ENCODE results near the gene POU2F3. TPM values are rescaled to one million over a fixed set of nuclear protein-coding genes. Genes with fewer than 3 reads are reported as not detected.

The POU2F3 gene
- total and polyA plus RNA-seq, 2 of the 4 experiments (the other 2 are of a cell fraction): under 0.01 to 0.09 TPM

GRCh38 chr11:120216426-120217102, 23.4 kb upstream of the POU2F3 start:
- peak overlapping the region; percentile 41; the same call in 1 of the 2 replicates for H2AK5ac ChIP-seq (ENCODE audit: low read depth, low read length)
- no peak overlapping the region; the same call in 1 of the 2 replicates for H2BK20ac ChIP-seq (ENCODE audit: low read depth, low read length)
- peaks cover 19% of the 10 kb centered on the region for H4K20me1 ChIP-seq (ENCODE audit: insufficient read depth, low read length)
- H3K9ac ChIP-seq (ENCODE audit: low read depth, low read length): no peak overlapping the region
- no peak overlapping the region for H3K4me2 ChIP-seq (ENCODE audit: low read depth, low read length)
- no peak overlapping the region for H3K23ac ChIP-seq (ENCODE audit: low read depth, low read length)
- no peak overlapping the region for H4K8ac ChIP-seq (ENCODE audit: low read depth in 2 of 2, low read length in 2 of 2)
- peak overlapping the region; percentile 10; the same call in 1 of the 2 replicates for H4K91ac ChIP-seq (ENCODE audit: insufficient read depth, low read depth, low read length)
- no peak overlapping the region for H2AK9ac ChIP-seq (replicated peaks; ENCODE audit: low read depth, low read length, poor library complexity)
- H3K79me1 ChIP-seq (ENCODE audit: low read depth in 1 of 2, low read length in 2 of 2): peaks cover 23 to 82% of the 10 kb centered on the region in 2 experiments
- in situ Hi-C loops (cut with MboI; ENCODE audit: low sequenced_read_pairs) (no loop called here), dilution Hi-C loops (cut with HindIII; ENCODE audit: low sequenced_read_pairs, unreplicated experiment) (no loop called here), intact Hi-C loops (cut with micrococcal nuclease) (no loop called here)
- H2AFZ ChIP-seq (replicated peaks; ENCODE audit: low read length, poor library complexity): no peak overlapping the region
- peaks cover 39% of the 10 kb centered on the region for H3K9me1 ChIP-seq (ENCODE audit: insufficient read depth, low read length)
- ChIA-PET POLR2A (ENCODE audit: unreplicated experiment) (no interaction called here), CTCF (interaction anchor here (0.6 kb wide), 1 partner anchor 88 kb away, joined by 3 read pairs; no protein-coding TSS in a partner anchor)
- H4K5ac ChIP-seq (ENCODE audit: low read depth, low read length): no peak overlapping the region
- no peaks in the 10 kb centered on the region for H3K27me3 ChIP-seq (ENCODE audit: control insufficient read depth, insufficient read depth, low read length)
- no peak overlapping the region for H3K14ac ChIP-seq (replicated peaks; ENCODE audit: low read depth, low read length)
- H3K56ac ChIP-seq (ENCODE audit: extremely low read depth, insufficient read depth, low read length): no peak overlapping the region
- no peak overlapping the region for H3K4me3 ChIP-seq (ENCODE audit: insufficient read depth, low read depth, low read length)
- H3K27ac ChIP-seq (ENCODE audit: insufficient read depth, low read length): no peak overlapping the region
- no peak for ATAC-seq (ENCODE audit: low read depth)
- no CpG with 5 or more reads among the region's 8 CpGs for whole genome bisulfite sequencing, 2 experiments (ENCODE audit: extremely low coverage in 2 of 2, insufficient read length in 1 of 2)
- H2BK15ac ChIP-seq (ENCODE audit: low read depth, low read length): no peak overlapping the region
- no peak overlapping the region for H2BK5ac ChIP-seq (ENCODE audit: low read depth, low read length, poor library complexity, severe bottlenecking)
- no peaks in the 10 kb centered on the region for H3K9me3 ChIP-seq (ENCODE audit: control insufficient read depth, insufficient read depth, low read length)
- TF ChIP-seq RCOR1 (IDR thresholded peaks at IDR 0.05; ENCODE audit: insufficient replicate concordance, low read length) (no peak), RFX5 (IDR thresholded peaks at IDR 0.05; ENCODE audit: low read depth, low read length) (no peak), MAZ (IDR thresholded peaks at IDR 0.05; ENCODE audit: borderline replicate concordance, low read depth, low read length) (no peak), NFE2L2 (IDR thresholded peaks at IDR 0.05; ENCODE audit: low read depth, low read length) (no peak), MXI1 (IDR thresholded peaks at IDR 0.05; ENCODE audit: borderline replicate concordance, low read depth, low read length) (no peak), RAD21 (IDR thresholded peaks at IDR 0.05; ENCODE audit: low read length) (no peak), CEBPB (IDR thresholded peaks at IDR 0.05; ENCODE audit: low read depth, low read length) (no peak), BHLHE40 (IDR thresholded peaks at IDR 0.05; ENCODE audit: low read depth, low read length) (no peak), ELK1 (IDR thresholded peaks at IDR 0.05; ENCODE audit: borderline replicate concordance, low read depth, low read length) (no peak), CHD1 (IDR thresholded peaks at IDR 0.05; ENCODE audit: low read depth, low read length) (no peak), SMC3 (IDR thresholded peaks at IDR 0.05; ENCODE audit: low read depth, low read length) (no peak), MAFK (IDR thresholded peaks at IDR 0.05; ENCODE audit: low read depth, low read length) (no peak), CTCF (conservative IDR thresholded peaks at IDR 0.05; ENCODE audit: low read depth, low read length) (no peak), FOS (IDR thresholded peaks at IDR 0.05; ENCODE audit: low read depth, low read length) (no peak)
- BruUV-seq (replicated peaks): no TSS peak
- no peak overlapping the region for H2BK120ac ChIP-seq (ENCODE audit: low read depth, low read length)
- peaks cover 30% of the 10 kb centered on the region for H3K4me1 ChIP-seq (ENCODE audit: control insufficient read depth, insufficient read depth, low read length)
- no peak overlapping the region for H3K4ac ChIP-seq (ENCODE audit: low read depth, low read length)
- H3K36me3 ChIP-seq (ENCODE audit: control insufficient read depth, insufficient read depth, low read length): no peaks in the 10 kb centered on the region
- DNase-seq: no peak
- no peak overlapping the region for H3K18ac ChIP-seq (ENCODE audit: low read depth, low read length)
